ENCODE data around the gene CROCC2. TPM values are rescaled to one million over a fixed set of nuclear protein-coding genes. Genes with fewer than 3 reads are reported as not detected.

CROCC2 gene
- total and polyA plus RNA-seq, 2 donors: 0.08 TPM; not detected in 1

DNA sequence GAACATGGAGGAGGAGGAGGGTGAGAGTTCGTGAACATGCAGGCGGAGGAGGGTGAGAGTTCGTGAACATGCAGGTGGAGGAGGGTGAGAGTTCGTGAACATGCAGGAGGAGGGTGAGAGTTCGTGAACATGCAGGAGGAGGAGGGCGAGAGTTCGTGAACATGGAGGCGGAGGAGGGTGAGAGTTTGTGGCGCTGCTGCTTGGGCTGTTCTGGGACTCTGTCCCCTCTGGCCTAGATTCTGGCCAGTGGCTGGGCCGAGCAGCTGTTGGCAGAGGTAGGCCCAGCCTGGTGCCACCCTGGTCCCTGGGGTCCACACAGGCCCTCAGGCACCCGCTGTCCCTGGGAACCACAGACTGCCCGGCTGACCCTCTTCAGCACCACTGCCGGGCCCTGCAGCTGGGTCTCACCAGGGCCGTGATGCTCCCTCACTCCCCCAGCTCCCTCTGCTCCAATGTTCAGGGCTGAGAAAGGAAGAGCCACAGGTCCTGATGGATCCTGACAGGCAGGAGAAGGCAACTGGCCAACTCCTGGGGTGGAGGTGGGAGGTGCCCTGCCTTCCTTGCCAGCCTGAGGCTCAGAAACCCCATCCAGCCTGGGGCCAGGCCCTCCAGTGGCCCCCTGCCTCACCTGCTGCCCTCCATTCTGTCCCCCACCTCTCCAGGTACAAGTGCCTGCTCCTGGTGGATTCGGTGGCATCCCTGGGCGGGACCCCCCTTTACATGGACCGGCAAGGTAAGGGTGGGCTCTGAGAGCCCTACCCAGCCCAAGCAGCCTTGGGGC lies 33.6 kb upstream of the CROCC2 start:
- no peak overlapping the region for H3K4me3 ChIP-seq (ENCODE audit: low read depth, low read length)
- DNase-seq (ENCODE audit: extremely low spot score): no peak
- WGBS: 90% methylated on average over 17 of the region's 17 CpGs
- no peaks in the 10 kb centered on the region for H3K4me1 ChIP-seq (ENCODE audit: insufficient read depth)
- no peaks in the 10 kb centered on the region for H3K36me3 ChIP-seq (ENCODE audit: insufficient read depth)
- no peak overlapping the region for H3K27ac ChIP-seq (ENCODE audit: low read depth)

DNA sequence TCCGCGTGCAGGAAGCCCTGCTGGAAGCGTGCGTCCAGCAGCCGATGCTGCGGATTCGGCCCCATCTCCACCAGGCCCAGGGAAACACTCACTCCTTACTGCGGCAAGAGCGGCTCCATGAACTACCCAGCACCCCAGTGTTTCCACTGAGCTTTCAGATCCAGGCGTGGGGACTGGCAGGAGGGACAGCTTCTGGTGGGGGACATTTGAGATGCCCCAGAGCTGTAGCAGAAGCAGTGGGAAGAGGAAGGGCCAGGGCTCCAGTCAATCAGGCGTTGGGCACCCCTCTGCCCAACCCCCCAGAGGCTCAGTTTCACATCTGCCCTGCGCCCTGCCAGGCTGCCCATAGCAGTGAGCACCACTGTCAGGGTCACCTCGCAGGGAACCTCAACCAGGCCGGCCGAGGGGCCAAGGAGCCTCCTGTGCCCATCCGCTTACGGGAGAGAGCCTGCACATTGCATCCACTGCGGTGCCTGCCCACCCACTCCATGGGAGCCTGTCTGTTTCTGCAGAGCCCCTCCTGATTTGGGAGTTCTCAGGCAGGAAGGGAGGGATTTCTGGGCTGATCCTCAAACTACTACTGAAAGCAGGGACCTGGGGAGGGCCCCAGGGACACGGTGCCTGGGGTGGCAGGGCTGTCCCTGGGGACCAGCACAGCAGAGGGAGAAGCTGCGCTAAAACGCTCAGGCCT lies 32.9 kb upstream of the CROCC2 start:
- 85% methylated on average over 21 of the region's 21 CpGs for WGBS
- Histone ChIP-seq H3K27ac (ENCODE audit: low read depth) (no peak overlapping the region), H3K36me3 (ENCODE audit: insufficient read depth) (no peaks in the 10 kb centered on the region), H3K4me1 (ENCODE audit: insufficient read depth) (no peaks in the 10 kb centered on the region), H3K4me3 (ENCODE audit: low read depth, low read length) (no peak overlapping the region)
- DNase-seq (ENCODE audit: extremely low spot score): no peak

DNA sequence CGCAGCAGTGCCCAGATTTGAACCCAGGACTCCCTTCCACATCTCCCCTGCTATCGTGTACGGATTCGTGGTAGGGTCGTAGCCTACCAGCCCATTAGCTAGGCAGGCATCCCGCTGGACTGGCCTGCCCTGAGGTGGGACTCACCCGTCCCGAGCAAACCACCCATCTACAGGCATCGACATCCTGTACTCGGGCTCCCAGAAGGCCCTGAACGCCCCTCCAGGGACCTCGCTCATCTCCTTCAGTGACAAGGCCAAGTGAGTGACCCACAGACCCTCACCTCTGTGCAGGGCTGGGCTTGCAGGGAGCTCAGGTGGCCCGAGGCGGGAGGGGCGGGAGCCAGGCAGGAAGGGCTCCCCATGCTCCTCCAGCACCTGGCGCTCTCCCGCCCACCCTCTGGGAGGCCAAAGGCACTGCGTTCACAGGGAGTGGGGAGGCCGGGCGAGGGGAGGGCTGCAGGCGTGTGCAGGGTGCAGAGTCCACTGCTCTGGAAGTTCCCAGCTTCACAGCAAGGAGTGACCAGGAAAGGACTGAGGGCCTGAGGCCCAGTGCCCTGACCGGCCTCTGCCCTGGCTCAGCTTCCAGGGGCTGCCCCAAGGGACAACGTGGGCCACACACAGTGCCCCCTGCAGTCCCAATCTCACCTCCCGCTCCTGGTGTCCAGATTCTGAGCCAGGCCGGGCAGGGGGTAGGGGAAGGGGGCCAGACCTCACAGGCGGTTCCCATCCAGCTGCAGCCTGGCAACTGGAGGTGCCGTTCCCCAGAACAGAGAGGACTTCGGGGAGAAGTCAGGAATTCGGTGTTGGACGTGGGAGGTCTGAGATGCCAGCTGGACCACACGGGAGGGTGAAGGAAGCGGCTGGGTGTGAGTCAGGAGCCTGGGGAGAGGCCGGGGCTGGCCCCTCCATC lies 32.1 kb upstream of the CROCC2 start:
- no peak overlapping the region for H3K27ac ChIP-seq (ENCODE audit: low read depth)
- no peak for DNase-seq (ENCODE audit: extremely low spot score)
- no peaks in the 10 kb centered on the region for H3K4me1 ChIP-seq (ENCODE audit: insufficient read depth)
- WGBS: 78% methylated on average over 33 of the region's 33 CpGs
- no peaks in the 10 kb centered on the region for H3K36me3 ChIP-seq (ENCODE audit: insufficient read depth)
- no peak overlapping the region for H3K4me3 ChIP-seq (ENCODE audit: low read depth, low read length)

DNA sequence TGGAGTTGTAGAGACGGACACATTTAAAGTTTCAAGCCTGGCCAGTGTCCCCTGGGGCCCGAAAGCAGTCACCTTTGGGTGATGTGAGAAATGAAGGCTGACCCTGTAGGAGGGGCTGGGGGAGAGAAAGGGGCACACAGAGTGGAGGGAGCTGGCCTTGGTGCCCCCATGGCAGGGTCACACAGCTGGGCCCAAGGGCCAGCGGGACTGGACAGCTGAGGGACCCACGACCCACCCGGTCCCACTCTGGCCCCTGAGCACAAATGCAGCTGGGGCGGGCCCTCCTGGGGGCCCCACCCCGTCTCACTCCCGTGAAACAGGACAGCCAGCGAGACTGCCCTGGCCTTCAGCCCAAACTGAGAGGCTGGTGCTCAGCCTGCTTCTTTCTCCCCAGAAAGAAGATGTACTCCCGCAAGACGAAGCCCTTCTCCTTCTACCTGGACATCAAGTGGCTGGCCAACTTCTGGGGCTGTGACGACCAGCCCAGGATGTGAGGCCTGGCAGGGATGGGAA lies 31.4 kb upstream of the CROCC2 start:
- WGBS: 77% methylated on average over 12 of the region's 12 CpGs
- DNase-seq (ENCODE audit: extremely low spot score): no peak
- no peak overlapping the region for H3K27ac ChIP-seq (ENCODE audit: low read depth)
- H3K4me3 ChIP-seq (ENCODE audit: low read depth, low read length): no peak overlapping the region
- H3K36me3 ChIP-seq (ENCODE audit: insufficient read depth): no peaks in the 10 kb centered on the region
- H3K4me1 ChIP-seq (ENCODE audit: insufficient read depth): no peaks in the 10 kb centered on the region

DNA sequence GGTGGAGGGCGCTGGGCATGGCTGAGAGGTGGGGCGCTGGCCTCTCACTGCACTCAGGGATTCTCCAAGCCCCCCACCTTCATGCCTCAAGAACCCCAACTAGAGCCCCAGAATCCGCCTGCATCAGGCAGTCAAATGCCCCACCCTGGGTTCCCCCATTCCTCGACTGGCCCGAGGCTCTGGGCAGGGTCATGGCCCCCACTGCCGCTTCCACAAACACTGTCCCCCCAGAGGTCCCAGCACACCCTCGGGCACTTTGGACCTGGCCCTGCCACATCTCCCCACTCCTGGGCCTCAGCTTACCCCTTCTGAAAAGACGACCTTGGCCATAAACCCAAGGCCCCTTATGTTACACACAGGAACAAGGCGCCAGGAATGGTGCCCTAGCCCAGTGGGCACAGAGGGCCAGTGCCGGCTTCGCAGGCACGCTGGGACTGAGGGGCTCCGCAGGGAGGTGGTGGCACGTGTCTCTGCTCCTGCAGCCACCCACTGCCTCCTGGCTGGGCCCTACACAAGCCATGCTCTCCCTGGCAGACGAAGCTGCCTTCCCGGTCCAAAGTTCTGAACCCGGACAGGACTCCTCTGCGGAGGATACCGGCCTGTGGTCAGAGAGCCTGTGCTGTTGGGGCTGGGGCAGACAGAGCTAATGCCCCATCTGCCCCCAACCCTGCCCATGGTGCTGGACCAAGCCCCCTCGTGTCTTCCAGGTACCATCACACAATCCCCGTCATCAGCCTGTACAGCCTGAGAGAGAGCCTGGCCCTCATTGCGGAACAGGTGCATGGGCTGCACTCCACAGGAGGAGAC lies 30.7 kb upstream of the CROCC2 start:
- no peak overlapping the region for H3K4me3 ChIP-seq (ENCODE audit: low read depth, low read length)
- no peaks in the 10 kb centered on the region for H3K36me3 ChIP-seq (ENCODE audit: insufficient read depth)
- DNase-seq (ENCODE audit: extremely low spot score): no peak
- no peak overlapping the region for H3K27ac ChIP-seq (ENCODE audit: low read depth)
- no peaks in the 10 kb centered on the region for H3K4me1 ChIP-seq (ENCODE audit: insufficient read depth)
- 94% methylated on average over 22 of the region's 22 CpGs for WGBS

DNA sequence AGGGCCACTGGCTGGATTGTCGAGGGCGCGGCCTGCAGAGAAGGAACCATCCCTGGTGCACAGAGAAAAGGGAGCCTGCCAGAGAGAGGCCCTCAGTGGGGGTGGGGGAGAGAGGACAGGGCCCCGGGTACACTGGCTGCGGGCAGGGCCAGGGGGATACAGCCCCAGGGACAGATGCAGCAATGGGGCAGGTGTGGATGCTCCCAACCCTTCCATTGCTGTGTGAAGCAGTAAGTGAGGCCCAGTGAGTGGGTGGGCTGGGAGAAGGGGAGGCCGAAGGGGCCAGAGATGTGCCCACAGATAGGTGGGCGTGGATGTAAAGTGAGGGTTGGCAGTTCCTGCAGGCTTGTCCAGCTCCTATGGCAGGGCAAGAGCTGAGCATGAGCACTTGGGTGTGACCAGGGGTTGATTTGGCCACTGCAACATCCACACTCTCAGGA lies 30.1 kb upstream of the CROCC2 start:
- Histone ChIP-seq H3K4me1 (ENCODE audit: insufficient read depth) (no peaks in the 10 kb centered on the region), H3K4me3 (ENCODE audit: low read depth, low read length) (no peak overlapping the region), H3K36me3 (ENCODE audit: insufficient read depth) (no peaks in the 10 kb centered on the region), H3K27ac (ENCODE audit: low read depth) (no peak overlapping the region)
- DNase-seq (ENCODE audit: extremely low spot score): no peak
- WGBS: 69% methylated on average over 7 of the region's 7 CpGs

DNA sequence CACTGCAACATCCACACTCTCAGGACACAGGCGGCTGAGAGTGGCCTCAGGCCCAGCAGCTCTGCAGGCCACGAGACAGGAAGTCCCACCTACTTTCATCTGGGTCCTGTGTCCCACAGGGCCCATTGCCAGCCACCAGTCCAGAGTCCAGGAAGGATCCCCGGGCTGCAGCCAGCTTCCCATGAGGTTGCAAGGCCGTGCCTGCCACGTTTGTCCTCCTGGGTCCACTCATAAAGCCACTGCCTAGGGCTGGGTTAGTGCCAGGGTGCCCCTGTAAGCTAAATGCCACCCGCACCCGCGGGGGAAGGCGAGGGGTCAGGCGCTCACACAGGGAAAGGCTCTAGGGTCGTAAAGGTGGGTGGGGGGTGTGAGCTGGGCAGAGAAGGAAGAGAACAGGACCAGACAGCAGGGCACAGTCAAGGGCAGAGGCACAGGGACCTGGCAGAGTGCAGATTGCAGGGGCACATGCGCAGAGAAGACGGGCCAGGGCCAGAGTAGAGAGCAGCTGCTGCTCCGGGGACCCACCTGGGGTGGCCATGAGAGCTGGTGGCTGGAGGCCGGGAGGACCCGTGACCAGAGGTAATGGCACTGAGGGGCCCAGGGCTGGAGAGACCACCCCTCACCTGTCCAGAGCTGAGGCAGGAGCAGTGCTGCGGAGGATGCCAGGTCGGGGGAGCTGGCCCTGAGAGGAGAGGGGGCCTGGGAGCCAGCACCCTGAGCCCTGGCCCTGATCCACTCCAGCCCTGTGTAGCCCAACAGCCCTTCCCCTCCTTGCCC lies 29.5 kb upstream of the CROCC2 start:
- 85% methylated on average over 18 of the region's 18 CpGs for WGBS
- H3K27ac ChIP-seq (ENCODE audit: low read depth): no peak overlapping the region
- no peaks in the 10 kb centered on the region for H3K36me3 ChIP-seq (ENCODE audit: insufficient read depth)
- H3K4me1 ChIP-seq (ENCODE audit: insufficient read depth): no peaks in the 10 kb centered on the region
- DNase-seq (ENCODE audit: extremely low spot score): no peak
- no peak overlapping the region for H3K4me3 ChIP-seq (ENCODE audit: low read depth, low read length)

DNA sequence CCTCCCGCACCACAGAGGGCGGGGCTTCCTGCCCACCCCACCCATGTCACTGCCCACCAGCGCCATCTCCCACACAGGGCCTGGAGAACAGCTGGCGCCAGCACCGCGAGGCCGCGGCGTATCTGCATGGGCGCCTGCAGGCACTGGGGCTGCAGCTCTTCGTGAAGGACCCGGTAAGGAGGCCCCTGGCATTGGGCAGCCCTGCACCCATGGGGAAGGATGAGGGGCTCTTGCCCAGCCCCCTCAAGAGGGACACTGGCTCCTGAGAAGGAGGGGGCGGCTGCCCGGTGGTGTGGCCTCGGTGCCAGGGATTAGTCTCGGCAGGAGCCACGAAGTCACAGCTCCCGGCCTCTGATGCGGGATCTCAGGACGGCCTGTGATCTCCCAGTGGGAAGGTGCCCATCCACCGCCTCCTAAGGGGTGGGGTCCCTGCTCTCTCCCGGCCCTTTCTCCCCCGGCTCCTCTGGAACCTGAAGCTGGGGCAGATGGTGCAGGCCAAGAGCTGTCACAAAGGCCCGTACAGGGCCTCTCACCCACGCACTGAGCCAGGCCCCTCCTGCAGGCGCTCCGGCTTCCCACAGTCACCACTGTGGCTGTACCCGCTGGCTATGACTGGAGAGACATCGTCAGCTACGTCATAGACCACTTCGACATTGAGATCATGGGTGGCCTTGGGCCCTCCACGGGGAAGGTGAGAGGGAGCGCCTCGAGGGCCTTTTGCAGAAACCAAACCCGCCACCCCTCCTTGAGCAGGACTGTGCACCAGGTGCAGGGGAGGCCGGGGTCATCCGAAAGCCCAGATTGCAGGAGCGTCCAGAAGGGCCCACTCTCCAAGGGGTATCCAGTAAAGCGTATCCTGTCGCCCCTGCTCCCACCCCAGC lies 28.4 kb upstream of the CROCC2 start:
- no peak overlapping the region for H3K27ac ChIP-seq (ENCODE audit: low read depth)
- no peak for DNase-seq (ENCODE audit: extremely low spot score)
- H3K4me3 ChIP-seq (ENCODE audit: low read depth, low read length): no peak overlapping the region
- no peaks in the 10 kb centered on the region for H3K36me3 ChIP-seq (ENCODE audit: insufficient read depth)
- H3K4me1 ChIP-seq (ENCODE audit: insufficient read depth): no peaks in the 10 kb centered on the region
- 89% methylated on average over 40 of the region's 40 CpGs for WGBS

DNA sequence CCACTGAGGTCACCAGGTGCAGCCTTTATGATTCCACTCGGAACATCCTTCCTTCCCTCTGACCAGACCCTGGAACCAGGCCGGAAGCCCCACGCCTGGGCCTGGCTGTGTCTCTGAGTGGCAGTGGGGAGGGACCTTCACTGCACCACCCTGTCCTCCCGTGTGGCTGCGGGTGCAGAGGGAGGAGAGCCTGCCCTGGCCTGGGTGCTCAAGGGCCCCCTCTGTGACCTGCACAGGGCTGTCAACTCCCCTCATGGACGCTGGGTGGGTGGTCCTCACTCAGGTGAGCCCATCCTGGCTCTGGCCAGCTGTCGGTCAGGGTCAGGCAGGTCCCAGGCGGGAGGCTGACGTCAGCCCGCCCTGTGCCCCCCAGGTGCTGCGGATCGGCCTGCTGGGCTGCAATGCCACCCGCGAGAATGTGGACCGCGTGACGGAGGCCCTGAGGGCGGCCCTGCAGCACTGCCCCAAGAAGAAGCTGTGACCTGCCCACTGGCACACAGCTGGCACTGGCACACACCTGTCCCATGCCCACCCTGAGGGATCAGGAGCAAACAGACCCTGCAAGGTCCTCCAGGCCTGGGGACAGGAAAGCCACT lies 27.7 kb upstream of the CROCC2 start:
- Histone ChIP-seq H3K27ac (ENCODE audit: low read depth) (no peak overlapping the region), H3K36me3 (ENCODE audit: insufficient read depth) (no peaks in the 10 kb centered on the region), H3K4me3 (ENCODE audit: low read depth, low read length) (no peak overlapping the region), H3K4me1 (ENCODE audit: insufficient read depth) (no peaks in the 10 kb centered on the region)
- WGBS: 88% methylated on average over 18 of the region's 18 CpGs
- DNase-seq (ENCODE audit: extremely low spot score): no peak

DNA sequence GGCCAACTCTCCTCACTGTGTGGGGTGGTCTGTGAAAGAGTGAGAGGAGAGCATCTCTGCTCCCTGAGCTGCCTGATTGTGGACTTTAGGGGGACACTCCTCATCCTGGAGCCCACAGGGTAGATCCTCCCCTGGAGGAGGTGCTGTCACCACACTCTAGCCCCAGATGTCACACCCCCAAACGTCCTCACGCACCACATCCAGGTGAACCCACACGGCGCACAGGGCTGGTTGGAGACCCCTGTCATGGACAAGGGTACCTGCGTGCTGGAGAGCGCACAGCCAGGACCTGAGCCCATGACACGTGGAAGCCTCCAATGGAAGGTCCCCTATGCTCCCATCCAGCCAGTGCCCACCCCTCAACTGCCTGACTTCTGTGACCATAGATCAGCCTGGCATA lies 27.0 kb upstream of the CROCC2 start:
- H3K36me3 ChIP-seq (ENCODE audit: insufficient read depth): no peaks in the 10 kb centered on the region
- H3K27ac ChIP-seq (ENCODE audit: low read depth): no peak overlapping the region
- no peak overlapping the region for H3K4me3 ChIP-seq (ENCODE audit: low read depth, low read length)
- no peaks in the 10 kb centered on the region for H3K4me1 ChIP-seq (ENCODE audit: insufficient read depth)
- no peak for DNase-seq (ENCODE audit: extremely low spot score)
- WGBS: 74% methylated on average over 7 of the region's 7 CpGs

DNA sequence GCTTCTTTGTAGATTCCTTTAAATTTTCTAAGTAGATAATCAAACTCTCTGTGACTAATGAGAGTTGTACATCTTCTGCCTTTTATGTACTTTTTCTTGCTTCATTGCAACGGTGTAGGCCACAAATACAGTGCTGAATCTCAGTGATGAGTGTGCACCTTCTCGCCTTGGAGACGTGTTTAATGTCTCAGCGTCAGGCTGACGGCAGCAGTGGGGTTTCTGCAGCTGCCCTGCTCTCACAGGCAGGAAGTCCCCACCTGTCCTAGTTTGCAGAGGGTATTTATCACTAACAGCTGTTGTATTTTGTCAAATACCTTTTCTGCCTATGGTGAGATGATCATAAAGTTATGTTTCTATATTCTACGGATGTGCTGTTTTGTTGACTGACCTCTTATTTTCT lies 24.2 kb upstream of the CROCC2 start:
- Histone ChIP-seq H3K36me3 (ENCODE audit: insufficient read depth) (no peaks in the 10 kb centered on the region), H3K27ac (ENCODE audit: low read depth) (no peak overlapping the region), H3K4me1 (ENCODE audit: insufficient read depth) (no peaks in the 10 kb centered on the region), H3K4me3 (ENCODE audit: low read depth, low read length) (no peak overlapping the region)
- 40% methylated on average over 6 of the region's 6 CpGs for WGBS
- DNase-seq (ENCODE audit: extremely low spot score): no peak
